ENCODE results near the gene MYOT. TPM values are rescaled to one million over a fixed set of nuclear protein-coding genes. Genes with fewer than 3 reads are reported as not detected.
"Not testable (repeated sequence)": the region's sequence is repeated elsewhere in the genome, so short reads cannot be mapped to it uniquely, and the experiment has no call there.

Gene MYOT
- total RNA-seq, 1 donor from 2014 or later = not detected

GRCh38 chr5:137847687-137848086, 20.0 kb upstream of the MYOT start:
- FAIRE-seq (no peak), DNase-seq (ENCODE audit: low spot score in 2 of 2) (no peak)

DNA sequence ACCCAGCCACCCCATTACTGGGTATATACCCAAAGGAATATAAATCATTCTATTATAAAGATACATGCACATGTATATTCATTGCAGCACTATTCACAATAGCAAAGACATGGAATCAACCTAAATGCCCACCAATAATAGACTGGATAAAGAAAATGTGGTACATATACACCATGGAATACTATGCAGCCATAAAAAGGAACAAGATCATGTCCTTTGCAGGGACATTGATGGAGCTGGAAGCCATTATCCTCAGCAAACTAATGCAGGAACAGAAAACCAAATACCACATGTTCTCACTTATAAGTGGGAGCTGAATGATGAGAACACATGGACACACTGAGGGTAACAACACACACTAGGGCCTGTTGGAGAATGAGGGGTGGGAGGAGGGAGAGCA, 14.5 kb upstream of the MYOT start:
- not testable (repeated sequence) for FAIRE-seq; DNase-seq (ENCODE audit: low spot score in 2 of 2)

GRCh38 chr5:137856201-137856600, 11.5 kb upstream of the MYOT start:
- no peak for DNase-seq (ENCODE audit: low spot score in 2 of 2)
- no peak for FAIRE-seq

DNA sequence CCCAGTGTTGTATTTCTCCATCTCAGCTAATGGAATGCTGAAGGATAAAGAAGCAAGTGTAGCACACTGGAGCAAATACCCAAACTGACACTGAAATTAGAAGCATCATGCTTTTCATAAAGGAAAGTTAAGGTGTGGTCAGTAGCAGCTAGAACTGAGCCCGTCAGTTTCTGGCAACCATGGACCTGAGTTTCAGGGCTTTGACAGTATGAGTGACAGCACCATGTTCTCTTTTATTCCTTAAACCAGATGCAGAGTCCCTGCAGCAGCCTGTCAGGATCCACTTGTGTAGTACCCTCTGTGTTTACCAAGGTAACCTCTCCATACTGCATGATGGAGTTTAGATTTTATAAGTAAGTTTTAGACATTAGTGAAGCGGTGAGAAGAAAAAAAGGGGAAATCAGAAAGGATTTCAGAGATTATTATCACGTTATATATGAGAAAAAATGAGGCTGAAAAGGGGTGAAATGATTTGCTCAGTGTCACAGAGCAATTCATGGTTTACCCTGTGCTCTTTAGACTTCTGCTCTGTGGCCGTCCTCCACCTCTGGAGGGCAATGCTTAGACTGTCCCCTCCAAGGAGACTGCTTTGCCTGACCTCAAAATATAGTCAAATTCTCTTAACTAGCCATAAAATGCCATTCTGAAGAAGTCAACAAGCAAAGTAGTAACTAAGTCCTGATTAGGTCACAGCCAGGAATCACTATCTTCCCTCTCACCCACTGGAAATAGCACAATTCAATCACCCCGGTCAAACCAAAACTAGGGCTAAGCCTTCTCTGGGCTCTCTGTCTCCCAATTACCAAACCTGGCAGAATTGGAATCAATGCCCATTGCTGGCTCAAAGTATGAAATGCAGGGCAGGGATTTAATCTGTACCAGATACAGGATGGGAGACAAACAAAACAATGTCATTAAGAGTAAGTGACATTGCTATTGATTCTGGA, 10.5 kb upstream of the MYOT start:
- no peak for DNase-seq (ENCODE audit: low spot score in 2 of 2)
- no peak for FAIRE-seq

GRCh38 chr5:137858223-137858916, 9.3 kb upstream of the MYOT start:
- DNase-seq (ENCODE audit: low spot score in 2 of 2) (no peak), FAIRE-seq (peak; percentile 34)

GRCh38 chr5:137858954-137859353, 8.7 kb upstream of the MYOT start:
- no peak for DNase-seq (ENCODE audit: low spot score in 2 of 2)
- no peak for FAIRE-seq

- DNase-seq (ENCODE audit: low spot score in 2 of 2) (no peak), FAIRE-seq (no peak)
Observed at GRCh38 chr5:137862251-137862650, 5.4 kb upstream of the MYOT start.

DNA sequence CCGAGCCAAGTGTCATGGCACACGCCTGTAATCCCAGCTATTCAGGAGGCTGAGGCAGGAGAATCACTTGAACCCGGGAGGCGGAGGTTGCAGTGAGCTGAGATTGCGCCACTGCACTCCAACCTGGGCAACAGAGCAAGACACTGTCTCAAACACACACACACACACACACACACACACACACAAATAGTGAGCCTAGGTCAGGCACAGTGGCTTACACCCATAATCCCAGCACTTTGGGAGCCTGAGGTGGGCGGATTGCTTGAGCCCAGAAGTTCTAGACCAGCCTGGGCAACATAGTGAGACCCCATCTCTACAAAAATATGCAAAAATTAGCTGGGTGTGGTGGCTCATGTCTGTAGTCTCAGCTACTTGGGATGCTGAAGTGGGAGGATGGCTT, 4.0 kb upstream of the MYOT start:
- not testable (repeated sequence) for FAIRE-seq; DNase-seq (ENCODE audit: low spot score in 2 of 2)

GRCh38 chr5:137866541-137867388, 895 bp upstream of the MYOT start:
- DNase-seq (ENCODE audit: low spot score in 2 of 2) (no peak), FAIRE-seq (no peak)

DNA sequence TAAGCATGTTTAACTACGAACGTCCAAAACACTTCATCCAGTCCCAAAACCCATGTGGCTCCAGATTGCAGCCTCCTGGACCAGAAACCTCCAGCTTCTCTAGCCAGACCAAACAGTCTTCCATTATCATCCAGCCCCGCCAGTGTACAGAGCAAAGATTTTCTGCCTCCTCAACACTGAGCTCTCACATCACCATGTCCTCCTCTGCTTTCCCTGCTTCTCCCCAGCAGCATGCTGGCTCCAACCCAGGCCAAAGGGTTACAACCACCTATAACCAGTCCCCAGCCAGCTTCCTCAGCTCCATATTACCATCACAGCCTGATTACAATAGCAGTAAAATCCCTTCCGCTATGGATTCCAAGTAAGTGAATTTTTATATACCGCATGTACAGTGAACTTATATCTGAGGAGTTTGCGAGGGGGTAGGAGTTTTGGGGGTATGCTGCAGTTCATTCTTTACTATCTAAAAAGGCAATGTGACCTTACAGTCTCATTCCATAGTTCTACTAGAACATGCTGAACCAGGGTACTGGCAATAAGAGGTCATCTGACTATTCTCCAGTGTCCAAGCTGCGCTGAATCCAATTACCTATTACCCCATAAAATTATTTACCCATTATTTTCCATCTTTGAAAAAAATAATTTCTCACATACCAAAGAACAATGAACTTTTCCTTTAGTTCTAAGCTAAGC, 3.1 kb downstream of the MYOT start:
- no peak for DNase-seq (ENCODE audit: low spot score in 2 of 2)
- no peak for FAIRE-seq

GRCh38 chr5:137871571-137871970, 3.9 kb downstream of the MYOT start:
- no peak for FAIRE-seq

GRCh38 chr5:137872466-137872865, 4.8 kb downstream of the MYOT start:
- FAIRE-seq = no peak
- no peak for DNase-seq (ENCODE audit: low spot score in 2 of 2)

More at GRCh38 chr5:137871571-137871970, 3.9 kb downstream of the MYOT start:
- no peak for DNase-seq (ENCODE audit: low spot score in 2 of 2)

- FAIRE-seq = no peak
- DNase-seq (ENCODE audit: low spot score in 2 of 2) = no peak
Observed at GRCh38 chr5:137876101-137876500, 8.4 kb downstream of the MYOT start.

DNA sequence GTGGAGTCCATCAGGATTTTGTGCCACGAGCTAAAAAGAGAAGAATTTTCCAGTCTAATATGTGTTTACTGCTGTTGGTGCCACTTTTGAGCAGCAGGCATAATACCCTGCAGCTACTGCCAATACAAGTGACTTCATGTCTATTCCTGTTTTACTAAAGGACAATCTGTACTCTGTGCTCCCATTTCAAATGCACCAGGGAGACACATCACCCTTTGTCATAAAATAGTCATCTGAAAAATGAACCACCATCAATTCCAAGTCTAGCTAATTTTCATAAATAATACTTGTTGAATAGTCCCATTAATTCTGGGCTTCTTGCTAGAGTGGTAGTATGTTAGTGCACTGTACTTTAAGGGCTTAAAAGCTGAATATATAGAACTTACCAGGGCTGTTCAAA, 12.7 kb downstream of the MYOT start:
- no peak for DNase-seq (ENCODE audit: low spot score in 2 of 2)

DNA sequence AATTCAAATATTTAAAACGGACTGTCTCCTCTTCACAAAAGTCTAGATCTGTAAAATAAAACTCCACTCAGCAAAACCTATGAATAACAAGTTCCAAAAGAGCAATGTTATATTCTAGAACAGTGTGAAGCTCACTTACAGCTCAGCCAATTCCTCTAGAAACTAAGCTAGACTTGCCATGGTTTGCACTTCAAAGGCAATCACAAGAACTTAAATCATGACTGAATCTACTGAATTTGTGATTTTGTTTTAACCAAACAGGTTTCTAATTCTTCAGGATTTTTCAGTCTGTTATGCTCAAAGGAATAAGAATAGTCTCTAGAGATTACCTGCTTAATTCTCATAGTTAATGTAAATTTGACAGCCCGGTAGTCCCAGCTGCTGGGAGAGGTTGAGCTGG, 20.2 kb downstream of the MYOT start:
- FAIRE-seq (no peak), DNase-seq (ENCODE audit: low spot score in 2 of 2) (no peak)

More for the DNA sequence above, 12.7 kb downstream of the MYOT start:
- FAIRE-seq = peak; percentile 45

- no peak for FAIRE-seq
- no peak for DNase-seq (ENCODE audit: low spot score in 2 of 2)
Observed at GRCh38 chr5:137888466-137888862, 20.8 kb downstream of the MYOT start.

DNA sequence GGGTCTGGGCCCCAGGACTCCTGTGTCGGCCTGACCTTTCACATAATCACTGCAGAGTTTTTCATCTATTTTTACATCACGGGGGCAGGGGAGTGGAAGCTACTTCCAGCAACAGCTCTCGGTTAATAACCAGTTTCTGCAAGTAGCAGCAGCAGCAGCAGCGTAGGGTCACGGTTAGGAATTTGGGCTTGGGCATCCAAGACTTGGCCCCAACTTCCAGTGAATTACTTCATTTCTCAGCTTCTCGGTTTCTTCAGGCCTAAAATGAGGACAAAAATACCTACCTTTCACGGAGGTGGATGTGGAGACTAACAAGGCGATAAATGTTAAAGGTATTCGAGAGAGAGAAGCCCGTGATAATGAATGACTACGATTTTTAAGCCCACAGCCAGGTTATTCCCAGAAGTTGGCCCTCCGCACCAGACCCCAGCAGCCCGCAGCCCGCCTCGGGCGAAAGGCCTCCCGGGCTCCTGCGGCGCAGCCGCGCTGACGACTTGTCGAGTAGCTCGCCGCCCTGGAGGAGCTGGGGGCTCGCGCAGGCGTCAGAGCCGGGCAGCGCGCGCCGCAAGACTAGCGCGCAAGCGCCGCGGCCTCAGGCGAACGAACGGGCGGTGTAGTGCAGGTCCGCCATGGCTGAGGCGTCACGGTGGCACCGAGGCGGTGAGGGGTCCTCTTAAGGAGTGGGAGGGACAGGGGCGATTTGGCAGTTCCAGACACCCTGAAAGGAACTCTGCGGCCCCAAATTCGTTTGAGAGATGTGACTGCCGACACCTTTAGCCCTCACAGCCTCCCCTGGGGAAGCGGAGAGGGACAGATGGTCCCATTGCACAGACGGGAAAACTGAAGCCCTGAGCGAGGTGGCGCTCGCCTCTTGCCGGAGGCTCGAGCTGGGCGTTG, 21.5 kb downstream of the MYOT start, which contains the start of gene PKD2L2:
PKD2L2 (plus strand) TSS at position 595 of the 897 bp plus-strand sequence; CDS start at position 630, 35 bp downstream.
- DNase-seq (ENCODE audit: low spot score in 2 of 2) = peak; percentile 38 to 39
- no peak for FAIRE-seq

DNA sequence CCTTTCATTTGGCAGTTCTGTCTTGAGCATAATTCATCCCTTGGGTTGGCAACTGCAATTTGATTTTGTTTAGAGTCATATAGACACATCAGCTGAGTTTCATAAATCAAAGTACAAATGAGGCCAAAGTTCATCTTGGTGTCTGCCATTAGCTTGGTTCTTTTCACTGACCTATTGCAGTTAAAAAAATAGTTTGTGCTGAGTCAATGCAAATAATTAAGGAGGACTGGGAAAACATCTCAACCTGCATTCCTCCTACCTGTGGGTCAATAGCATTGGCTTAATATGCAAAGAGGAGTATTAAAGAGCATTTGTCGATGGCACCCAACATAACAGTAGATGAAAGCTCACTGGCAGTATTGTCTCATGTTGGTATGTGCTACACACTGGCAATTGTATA, 23.2 kb downstream of the MYOT start:
- FAIRE-seq = no peak
- no peak for DNase-seq (ENCODE audit: low spot score in 2 of 2)

GRCh38 chr5:137891849-137892248, 24.2 kb downstream of the MYOT start:
- FAIRE-seq (no peak), DNase-seq (ENCODE audit: low spot score in 2 of 2) (no peak)
